H9 (cell line): ENCODE data around the gene ZDHHC3. TPM values are rescaled to one million over a fixed set of nuclear protein-coding genes. Genes with fewer than 3 reads are reported as not detected.

ENCODE experiments used
- DNase-seq: peaks from one replicate; pipeline ENCODE4 v3.0.0-alpha.2; 2017
- H2AFZ ChIP-seq: one replicate; pipeline ENCODE4 v1.6.1; 2013; ENCODE audit warnings: mild to moderate bottlenecking, low read length, control low read depth, moderate library complexity
- H2AK5ac ChIP-seq: 2 replicates; pipeline ENCODE4 v1.6.1; 2013; ENCODE audit warnings: low read length, control low read depth, mixed read lengths; ENCODE audit not compliant: insufficient read length
- H2BK120ac ChIP-seq: one replicate; pipeline ENCODE4 v1.6.1; 2013; ENCODE audit warnings: low read depth, mild to moderate bottlenecking, low read length, control low read depth, inconsistent platforms; ENCODE audit not compliant: poor library complexity, severe bottlenecking
- H2BK12ac ChIP-seq: 2 replicates; pipeline ENCODE4 v1.6.1; 2013; ENCODE audit warnings: low read length, control low read depth, mixed read lengths, low read depth; ENCODE audit not compliant: insufficient read length
- H2BK15ac ChIP-seq: 2 replicates; pipeline ENCODE4 v1.6.1; 2013; ENCODE audit warnings: low read depth, low read length, control low read depth
- H2BK20ac ChIP-seq: one replicate; pipeline ENCODE4 v1.6.1; 2013; ENCODE audit warnings: low read depth, mild to moderate bottlenecking, low read length, control low read depth, inconsistent platforms; ENCODE audit not compliant: poor library complexity, severe bottlenecking
- H2BK5ac ChIP-seq: 2 replicates; pipeline ENCODE4 v1.6.1; 2013; ENCODE audit warnings: low read length, control low read depth, mixed read lengths; ENCODE audit not compliant: insufficient read length
- H3K14ac ChIP-seq: 2 replicates; pipeline ENCODE4 v1.6.1; 2013; ENCODE audit warnings: low read length, control low read depth; ENCODE audit not compliant: insufficient read depth
- H3K18ac ChIP-seq: 2 replicates; pipeline ENCODE4 v1.6.1; 2013; ENCODE audit warnings: low read depth, mild to moderate bottlenecking, mixed read lengths, low read length, control low read depth; ENCODE audit not compliant: insufficient read length
- H3K23ac ChIP-seq: 2 replicates; pipeline ENCODE4 v1.6.1; 2013; ENCODE audit warnings: low read length, control low read depth, mixed read lengths, low read depth; ENCODE audit not compliant: insufficient read length
- H3K23me2 ChIP-seq: 2 replicates; pipeline ENCODE4 v1.6.1; 2013; ENCODE audit warnings: low read depth, mild to moderate bottlenecking, mixed read lengths, low read length, control low read depth; ENCODE audit not compliant: insufficient read length, poor library complexity, severe bottlenecking
- H3K27ac ChIP-seq: 2 replicates; pipeline ENCODE4 v1.5.1; 2013; ENCODE audit warnings: low read length, control low read depth, mixed read lengths, low read depth; ENCODE audit not compliant: insufficient read length
- H3K27me3 ChIP-seq: 2 replicates; pipeline ENCODE4 v1.6.1; 2013; ENCODE audit warnings: low read length, control low read depth, inconsistent platforms; ENCODE audit not compliant: insufficient read depth
- H3K4ac ChIP-seq: 2 replicates; pipeline ENCODE4 v1.6.1; 2013; ENCODE audit warnings: low read depth, mild to moderate bottlenecking, control low read depth, inconsistent platforms, low read length, moderate library complexity
- H3K4me1 ChIP-seq: 2 replicates; pipeline ENCODE4 v1.6.1; 2013; ENCODE audit warnings: low read length, control low read depth, inconsistent platforms; ENCODE audit not compliant: insufficient read depth
- H3K4me2 ChIP-seq: 2 replicates; pipeline ENCODE4 v1.6.1; 2013; ENCODE audit warnings: low read length, control low read depth, mixed read lengths; ENCODE audit not compliant: insufficient read length, insufficient read depth
- H3K56ac ChIP-seq: 2 replicates; pipeline ENCODE4 v1.6.1; 2013; ENCODE audit warnings: low read depth, mild to moderate bottlenecking, mixed read lengths, low read length, control low read depth; ENCODE audit not compliant: insufficient read length
- H3K79me1 ChIP-seq: 2 replicates; pipeline ENCODE4 v1.6.1; 2013; ENCODE audit warnings: low read depth, mild to moderate bottlenecking, moderate library complexity, low read length, control low read depth, inconsistent platforms; ENCODE audit not compliant: insufficient read depth, poor library complexity, severe bottlenecking
- H3K79me2 ChIP-seq: 2 replicates; pipeline ENCODE4 v1.6.1; 2013; ENCODE audit warnings: low read length, control low read depth, inconsistent platforms; ENCODE audit not compliant: insufficient read depth
- H3K9ac ChIP-seq: 2 replicates; pipeline ENCODE4 v1.6.1; 2013; ENCODE audit warnings: low read length, control low read depth, mixed read lengths; ENCODE audit not compliant: insufficient read length; ENCODE audit errors: extremely low read depth
- H3K9me3 ChIP-seq: one replicate; pipeline ENCODE4 v1.6.1; 2013; ENCODE audit warnings: low read depth, low read length, inconsistent platforms; ENCODE audit not compliant: control insufficient read depth
- H3T11ph ChIP-seq: one replicate; pipeline ENCODE4 v1.6.1; 2013; ENCODE audit warnings: mild to moderate bottlenecking, low read length, control low read depth, inconsistent platforms
- H4K20me1 ChIP-seq: one replicate; pipeline ENCODE4 v1.6.1; 2013; ENCODE audit not compliant: control insufficient read depth, insufficient read length, insufficient read depth
- H4K5ac ChIP-seq: 2 replicates; pipeline ENCODE4 v1.6.1; 2013; ENCODE audit warnings: low read depth, mild to moderate bottlenecking, mixed read lengths, low read length, control low read depth; ENCODE audit not compliant: insufficient read length
- H4K8ac ChIP-seq: replicated peaks from 2 replicates; pipeline ENCODE4 v1.6.1; 2013; ENCODE audit warnings: low read length, control low read depth, mixed read lengths, low read depth; ENCODE audit not compliant: insufficient read length
- H4K91ac ChIP-seq: 2 replicates; pipeline ENCODE4 v1.6.1; 2013; ENCODE audit warnings: low read depth, mild to moderate bottlenecking, moderate library complexity, mixed read lengths, low read length, control low read depth; ENCODE audit not compliant: insufficient read length
- H3K27ac Mint-ChIP-seq, 3 experiments: 2 replicates in 2 of 3; 3 replicates in 1 of 3; pipeline ENCODE4 v1.8.0; 2020 to 2021; ENCODE audit warnings: mixed read lengths in 3 of 3, mild to moderate bottlenecking in 1 of 3, moderate library complexity in 1 of 3
- H3K27me3 Mint-ChIP-seq: 2 replicates; pipeline ENCODE4 v1.8.0; 2021; ENCODE audit warnings: low read depth, mild to moderate bottlenecking, moderate library complexity, mixed read lengths
- H3K36me3 Mint-ChIP-seq, 3 experiments: 2 replicates in 2 of 3; 3 replicates in 1 of 3; pipeline ENCODE4 v1.8.0; 2020 to 2021; ENCODE audit warnings: low read depth in 3 of 3, mixed read lengths in 3 of 3; ENCODE audit not compliant: insufficient read depth in 1 of 3
- H3K4me1 Mint-ChIP-seq, 2 experiments: 2 replicates each; pipeline ENCODE4 v1.8.0; 2020; ENCODE audit warnings: mixed read lengths in 2 of 2
- H3K4me3 Mint-ChIP-seq, 2 experiments: 2 replicates in 1 of 2; 3 replicates in 1 of 2; pipeline ENCODE4 v1.8.0; 2020 to 2021; ENCODE audit warnings: mild to moderate bottlenecking in 2 of 2, mixed read lengths in 2 of 2, moderate library complexity in 1 of 2
- H3K9me3 Mint-ChIP-seq, 2 experiments: 2 replicates in 1 of 2; 3 replicates in 1 of 2; pipeline ENCODE4 v1.8.0; 2020; ENCODE audit warnings: mild to moderate bottlenecking in 2 of 2, mixed read lengths in 2 of 2, moderate library complexity in 1 of 2
- WGBS: extraction: QIAGEN DNeasy Blood & Tissue Kit; methylation state at CpG from one replicate; pipeline ENCODE4 v1.1.7; 2013; ENCODE audit warnings: missing lambda C conversion rate, low lambda C conversion rate, mixed read lengths; ENCODE audit not compliant: insufficient read length; ENCODE audit errors: extremely low coverage; 5-methylcytosine and 5-hydroxymethylcytosine counted together
- total RNA-seq: library from RNA; stranded (reverse); gene quantifications from 2 replicates; pipeline ENCODE4 v1.2.1, GENCODE V29; 2021
- TF ChIP-seq, protein P1 (sequence below): fragments of 200-600 bp; sonication (generic); conservative IDR thresholded peaks from 3 replicates; pipeline ENCODE4 v1.8.0; 2021; ENCODE audit warnings: antibody characterized with exemption, mild to moderate bottlenecking

Gene ZDHHC3
- total RNA-seq, 1 experiment from 2014 or later: 71.3 TPM

GRCh38 chr3:44984335-44984734 is 8.4 kb upstream of the ZDHHC3 start:
- Histone ChIP-seq H3K79me2 (peaks cover 31% of the 10 kb centered on the region; the same call in 1 of the 2 replicates), H3K4me1 (peaks cover 4% of the 10 kb centered on the region; the same call in 1 of the 2 replicates), H3K27ac (no peak overlapping the region), H3K14ac (no peak overlapping the region), H2AK5ac (no peak overlapping the region), H3K23me2 (no peaks in the 10 kb centered on the region), H3T11ph (no peak overlapping the region), H3K79me1 (peaks cover 18% of the 10 kb centered on the region), H2AFZ (no peak overlapping the region), H2BK5ac (no peak overlapping the region), H2BK12ac (no peak overlapping the region), H3K9ac (no peak overlapping the region), H3K4me2 (no peak overlapping the region), H4K5ac (no peak overlapping the region), H4K8ac (no peak overlapping the region), H2BK20ac (no peak overlapping the region), H2BK15ac (no peak overlapping the region), H3K56ac (no peak overlapping the region), H3K23ac (no peak overlapping the region), H3K27me3 (no peaks in the 10 kb centered on the region), H3K9me3 (no peaks in the 10 kb centered on the region), H4K91ac (no peak overlapping the region), H4K20me1 (no peaks in the 10 kb centered on the region), H2BK120ac (no peak overlapping the region), H3K18ac (no peak overlapping the region), H3K4ac (no peak overlapping the region)
- H3K9me3 Mint-ChIP-seq: peaks cover 13 to 16% of the 10 kb centered on the region in 2 experiments; a peak in 4 of 5 replicates
- no peak for DNase-seq
- no peak overlapping the region for H3K27ac Mint-ChIP-seq
- H3K4me3 Mint-ChIP-seq: no peak overlapping the region
- peaks cover 22 to 38% (median 26%) of the 10 kb centered on the region in 3 experiments for H3K36me3 Mint-ChIP-seq
- TF ChIP-seq, protein P1, sequence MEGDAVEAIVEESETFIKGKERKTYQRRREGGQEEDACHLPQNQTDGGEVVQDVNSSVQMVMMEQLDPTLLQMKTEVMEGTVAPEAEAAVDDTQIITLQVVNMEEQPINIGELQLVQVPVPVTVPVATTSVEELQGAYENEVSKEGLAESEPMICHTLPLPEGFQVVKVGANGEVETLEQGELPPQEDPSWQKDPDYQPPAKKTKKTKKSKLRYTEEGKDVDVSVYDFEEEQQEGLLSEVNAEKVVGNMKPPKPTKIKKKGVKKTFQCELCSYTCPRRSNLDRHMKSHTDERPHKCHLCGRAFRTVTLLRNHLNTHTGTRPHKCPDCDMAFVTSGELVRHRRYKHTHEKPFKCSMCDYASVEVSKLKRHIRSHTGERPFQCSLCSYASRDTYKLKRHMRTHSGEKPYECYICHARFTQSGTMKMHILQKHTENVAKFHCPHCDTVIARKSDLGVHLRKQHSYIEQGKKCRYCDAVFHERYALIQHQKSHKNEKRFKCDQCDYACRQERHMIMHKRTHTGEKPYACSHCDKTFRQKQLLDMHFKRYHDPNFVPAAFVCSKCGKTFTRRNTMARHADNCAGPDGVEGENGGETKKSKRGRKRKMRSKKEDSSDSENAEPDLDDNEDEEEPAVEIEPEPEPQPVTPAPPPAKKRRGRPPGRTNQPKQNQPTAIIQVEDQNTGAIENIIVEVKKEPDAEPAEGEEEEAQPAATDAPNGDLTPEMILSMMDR: no peak
- no CpG with 5 or more reads among the region's 2 CpGs for WGBS
- H3K4me1 Mint-ChIP-seq: peaks cover 15 to 21% of the 10 kb centered on the region in 2 experiments
- no peaks in the 10 kb centered on the region for H3K27me3 Mint-ChIP-seq
